Psoas muscle (tissue), 8 donors: ENCODE measurements around the gene TERT. TPM values are rescaled to one million over a fixed set of nuclear protein-coding genes. Genes with fewer than 3 reads are reported as not detected.

Experiments
- ATAC-seq, 4 donors: fragments of 200-7000 bp; cut with Tn5 transposase; one replicate each; pipeline ENCODE4 v1.9.1; 2020; ENCODE audit warnings: moderate library complexity in 3 of 4, mild to moderate bottlenecking in 2 of 4
- DNase-seq, 2 donors: peaks; one replicate each; pipeline ENCODE4 v3.0.0-alpha.2; 2020
- H3K27ac ChIP-seq: fragments of 200-600 bp; one replicate; pipeline ENCODE4 v1.8.0; 2022
- H3K27me3 ChIP-seq, 3 donors: fragments of 200-600 bp in 1 of 3; one replicate each; pipeline versions ENCODE4 v1.6.1 to v1.8.0; 2013 to 2022; ENCODE audit warnings: low read length in 2 of 3, mild to moderate bottlenecking in 2 of 3, moderate library complexity in 1 of 3; ENCODE audit not compliant: insufficient read depth in 3 of 3
- H3K36me3 ChIP-seq, 2 donors: fragments of 200-600 bp in 1 of 2; one replicate each; pipeline versions ENCODE4 v1.6.1 to v1.8.0; 2013 to 2022; ENCODE audit warnings: low read depth in 1 of 2, mild to moderate bottlenecking in 1 of 2, moderate library complexity in 1 of 2; ENCODE audit not compliant: insufficient read depth in 1 of 2
- H3K4me1 ChIP-seq: fragments of 200-600 bp; one replicate; pipeline ENCODE4 v1.8.0; 2022
- H3K4me3 ChIP-seq: fragments of 200-600 bp; one replicate; pipeline ENCODE4 v1.8.0; 2022; ENCODE audit warnings: mild to moderate bottlenecking
- H3K9me3 ChIP-seq: fragments of 200-600 bp; one replicate; pipeline ENCODE4 v1.8.0; 2022
- CTCF ChIP-seq: fragments of 200-600 bp; IDR thresholded peaks from one replicate; pipeline ENCODE4 v1.8.0; 2022; ENCODE audit warnings: antibody characterized with exemption
- WGBS, 3 donors: extraction: QIAGEN DNeasy Blood & Tissue Kit; methylation state at CpG; one replicate each; pipeline versions ENCODE4 v1.1.6 to v1.1.7; 2013; 5-methylcytosine and 5-hydroxymethylcytosine counted together
- intact Hi-C, 2 donors: fragments of 100-400 bp; cut with DNase I; formaldehyde crosslinking; loops; one replicate each; pipeline versions ENCODE4 v1.11.0 to v1.14.2; 2022
- polyA plus RNA-seq, 3 donors: library from polyadenylated mRNA; stranded (reverse); fragments of 200-250 nt; gene quantifications; one replicate each; pipeline ENCODE4 v1.2.3, GENCODE V29; 2013
- total RNA-seq, 4 donors: library from RNA; stranded (reverse); fragmentation: NEBNext Ultra II Directional in 2 of 4; extraction: Animal tissue kit (Norgen Biotek cat#: 25700) in 2 of 4; gene quantifications; one replicate each; pipeline versions ENCODE4 v1.2.1 to v1.2.4, GENCODE V29; 2021 to 2023
- donor health status: healthy with polysubstance abuse.
- donor health status: DM: no; HTN: no; CAD: no; lungs with moderate emphysema.
- donor health status: Bipolar disorder and iron deficiency.
- donor health status: healthy.
- donor health status: DM: yes; HTN: yes; CAD: no.
- donor health status: DM: no; HTN: no; CAD: no.
- donor health status: DM: no; HTN: no; CAD: no.
- donor health status: DM: yes; HTN: yes; CAD: no.

TERT gene
- total and polyA plus RNA-seq, 7 donors, result not detected

DNA sequence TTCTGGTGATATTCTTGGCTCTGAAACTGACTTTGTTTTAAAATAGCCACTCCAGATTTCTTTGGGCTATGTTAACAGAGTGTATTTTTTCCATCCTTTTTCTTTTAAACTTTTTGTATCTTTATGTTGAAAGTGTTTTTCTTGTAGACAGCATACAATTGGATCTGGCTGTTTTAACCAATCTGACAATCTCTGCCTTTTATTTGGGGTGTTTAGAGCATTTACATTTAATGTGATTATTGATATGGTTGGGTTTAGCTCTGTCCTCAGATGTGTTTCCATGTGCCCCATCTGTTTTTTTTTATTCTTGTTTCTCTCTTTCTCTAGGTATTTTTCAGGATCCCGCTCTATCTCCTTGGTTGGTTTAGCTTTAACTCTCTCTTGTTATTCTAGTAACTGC, 59.0 kb downstream of the TERT start:
- Histone ChIP-seq H3K36me3 (no peaks in the 10 kb centered on the region), H3K27me3 (peaks cover 0 to 7% (median 3%) of the 10 kb centered on the region in 3 donors), H3K27ac (no peak overlapping the region), H3K9me3 (peaks cover 12% of the 10 kb centered on the region), H3K4me1 (no peaks in the 10 kb centered on the region), H3K4me3 (no peak overlapping the region)
- TF ChIP-seq CTCF, result no peak
- intact Hi-C loops, result no loop called here
- DNase-seq (no peak), ATAC-seq (no peak)
- WGBS, 3 donors, result 94 to 100% (median 100%) methylated on average over 1 of the region's 1 CpG

DNA sequence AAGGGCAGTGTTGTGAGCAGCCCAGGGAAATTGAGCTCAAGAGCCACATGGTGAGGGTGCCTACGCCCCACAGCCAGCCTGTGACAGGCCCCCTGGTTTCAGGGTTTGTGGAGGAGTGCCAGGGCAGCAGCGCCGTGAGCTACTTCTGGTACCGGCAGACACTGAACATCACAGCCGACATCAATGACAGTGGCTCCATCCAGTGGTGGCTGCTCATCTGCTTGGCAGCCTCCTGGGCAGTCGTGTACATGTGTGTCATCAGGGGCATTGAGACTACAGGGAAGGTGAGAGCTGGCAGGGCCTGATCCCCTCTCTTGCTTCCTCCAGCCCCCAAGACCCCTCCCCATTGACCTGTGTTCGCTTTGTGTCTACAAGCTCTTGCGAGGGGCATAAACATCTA, 59.5 kb downstream of the TERT start:
- Histone ChIP-seq H3K27me3 (peaks cover 0 to 7% (median 3%) of the 10 kb centered on the region in 3 donors), H3K9me3 (peaks cover 12% of the 10 kb centered on the region), H3K36me3 (no peaks in the 10 kb centered on the region), H3K4me1 (no peaks in the 10 kb centered on the region), H3K27ac (no peak overlapping the region), H3K4me3 (no peak overlapping the region)
- ATAC-seq (no peak), DNase-seq (no peak)
- WGBS, 3 donors, result 63 to 69% (median 67%) methylated on average over 8 of the region's 8 CpGs
- intact Hi-C loops, result no loop called here
- no peak for TF ChIP-seq CTCF

DNA sequence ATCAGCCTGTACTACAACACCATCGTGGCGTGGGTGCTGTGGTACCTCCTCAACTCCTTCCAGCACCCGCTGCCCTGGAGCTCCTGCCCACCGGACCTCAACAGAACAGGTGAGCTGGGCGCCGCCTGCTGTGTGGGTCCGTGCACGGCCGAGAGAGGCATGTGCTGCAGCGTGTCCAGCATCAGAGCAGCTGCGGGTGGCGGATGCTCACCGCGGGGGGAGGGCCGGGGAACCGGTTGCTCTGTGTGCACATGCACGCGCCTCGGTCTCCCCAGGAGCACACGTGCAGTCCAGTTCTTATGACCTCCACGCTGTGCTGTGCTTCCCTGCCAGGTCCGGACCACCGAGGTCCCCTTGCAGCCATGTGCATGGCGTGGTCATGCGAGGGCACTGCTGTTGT, 62.1 kb downstream of the TERT start:
- 76 to 86% (median 85%) methylated on average over 25 of the region's 25 CpGs for WGBS, 3 donors
- Histone ChIP-seq H3K27me3 (peaks cover 0 to 16% (median 3%) of the 10 kb centered on the region in 3 donors), H3K27ac (no peak overlapping the region), H3K4me1 (no peaks in the 10 kb centered on the region), H3K4me3 (no peak overlapping the region), H3K9me3 (peaks cover 12% of the 10 kb centered on the region), H3K36me3 (no peaks in the 10 kb centered on the region)
- TF ChIP-seq CTCF, result no peak
- intact Hi-C loops, result no loop called here
- no peak for ATAC-seq
- DNase-seq, result no peak

GRCh38 chr5:1231354-1231905, 63.4 kb downstream of the TERT start:
- WGBS, 3 donors, result 43 to 48% (median 43%) methylated on average over 13 of the region's 13 CpGs
- Histone ChIP-seq H3K36me3 (no peaks in the 10 kb centered on the region), H3K27ac (no peak overlapping the region), H3K9me3 (peaks cover 12% of the 10 kb centered on the region), H3K4me3 (no peak overlapping the region), H3K4me1 (no peaks in the 10 kb centered on the region), H3K27me3 (peaks cover 0 to 16% (median 3%) of the 10 kb centered on the region in 3 donors)
- no peak for ATAC-seq
- DNase-seq, result no peak
- intact Hi-C loops, result no loop called here
- TF ChIP-seq CTCF, result no peak

- ATAC-seq, result no peak
- Histone ChIP-seq H3K9me3 (peaks cover 5% of the 10 kb centered on the region), H3K4me1 (no peaks in the 10 kb centered on the region), H3K27me3 (peaks cover 0 to 16% (median 3%) of the 10 kb centered on the region in 3 donors), H3K4me3 (no peak overlapping the region), H3K36me3 (no peaks in the 10 kb centered on the region), H3K27ac (no peak overlapping the region)
- 78 to 87% (median 82%) methylated on average over 17 of the region's 17 CpGs for WGBS, 3 donors
- intact Hi-C loops, result no loop called here
- no peak for TF ChIP-seq CTCF
- DNase-seq, result no peak
Measured at GRCh38 chr5:1230551-1230950, 64.3 kb downstream of the TERT start.
